ENCODE results near the gene NUDT9. TPM values are rescaled to one million over a fixed set of nuclear protein-coding genes. Genes with fewer than 3 reads are reported as not detected.
A peak's percentile ranks its signal among the peaks of the same experiment; 100 is the strongest.
"Not testable (repeated sequence)": the region's sequence is repeated elsewhere in the genome, so short reads cannot be mapped to it uniquely, and the experiment has no call there.

The NUDT9 gene
- 10 to 100 TPM; 15.5 to 17.2 TPM for total RNA-seq

- DNase-seq (ENCODE audit: low spot score), result peak; percentile 86
- ATAC-seq (ENCODE audit: insufficient number of reproducible peaks, low FRiP score, low read depth), result peak; percentile 93
- Histone ChIP-seq H3K36me3 (no peaks in the 10 kb centered on the region), H3K27me3 (replicated peaks; ENCODE audit: insufficient read depth) (no peaks in the 10 kb centered on the region), H3K4me1 (ENCODE audit: control insufficient read depth in 1 of 2, low read depth in 2 of 2) (peaks cover 12 to 36% of the 10 kb centered on the region in 2 donors), H3K27ac (peak within 1 kb of the TSS; percentile 71 to 86), H3K9me3 (no peaks in the 10 kb centered on the region), H3K4me3 (peak within 1 kb of the TSS; percentile 83)
- TF ChIP-seq CTCF (IDR thresholded peaks at IDR 0.05), result no peak
Observed at GRCh38 chr4:87422104-87423052, at the start of gene NUDT9. Gene NUDT9 (plus strand): TSS chr4:87422573. CDS start chr4:87422906, 333 bp downstream.

DNA sequence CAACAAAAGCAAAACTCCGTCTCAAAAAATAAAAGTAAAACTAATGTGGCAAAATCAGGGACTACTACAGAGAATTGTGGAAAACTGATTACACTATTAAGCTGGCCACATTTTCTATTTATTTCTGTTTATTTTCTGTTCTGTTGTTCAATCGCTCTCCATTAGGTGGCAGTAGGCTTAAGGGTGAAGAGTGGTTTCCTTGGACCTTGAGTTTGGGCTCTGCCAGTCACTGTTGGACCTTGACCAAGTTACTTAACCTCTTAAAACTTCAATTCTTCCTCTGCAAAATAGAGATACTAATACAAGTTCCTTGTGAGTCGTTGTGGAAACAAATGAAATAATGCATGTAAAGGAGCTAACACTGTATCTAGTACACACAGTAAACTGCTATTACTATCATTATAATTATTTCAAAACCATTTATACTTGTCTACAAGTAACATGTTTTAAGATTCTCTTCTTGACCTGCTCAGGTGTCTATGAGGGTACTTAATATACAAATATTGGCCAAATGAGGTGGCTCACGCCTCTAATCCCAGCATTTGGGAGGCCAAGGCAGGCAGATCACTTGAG, 46.6 kb upstream of the NUDT9 start:
- peaks cover 28% of the 10 kb centered on the region for H3K36me3 ChIP-seq
- peak; percentile 76 for ATAC-seq (ENCODE audit: insufficient number of reproducible peaks, low FRiP score, low read depth)
- no peaks in the 10 kb centered on the region for H3K4me1 ChIP-seq (ENCODE audit: control insufficient read depth in 1 of 2, low read depth in 2 of 2)
- no peak overlapping the region for H3K27ac ChIP-seq
- no peak overlapping the region for H3K4me3 ChIP-seq
- no peaks in the 10 kb centered on the region for H3K9me3 ChIP-seq
- no peaks in the 10 kb centered on the region for H3K27me3 ChIP-seq (replicated peaks; ENCODE audit: insufficient read depth)
- peak; percentile 74 for TF ChIP-seq CTCF (IDR thresholded peaks at IDR 0.05)
- no peak for DNase-seq (ENCODE audit: low spot score)

DNA sequence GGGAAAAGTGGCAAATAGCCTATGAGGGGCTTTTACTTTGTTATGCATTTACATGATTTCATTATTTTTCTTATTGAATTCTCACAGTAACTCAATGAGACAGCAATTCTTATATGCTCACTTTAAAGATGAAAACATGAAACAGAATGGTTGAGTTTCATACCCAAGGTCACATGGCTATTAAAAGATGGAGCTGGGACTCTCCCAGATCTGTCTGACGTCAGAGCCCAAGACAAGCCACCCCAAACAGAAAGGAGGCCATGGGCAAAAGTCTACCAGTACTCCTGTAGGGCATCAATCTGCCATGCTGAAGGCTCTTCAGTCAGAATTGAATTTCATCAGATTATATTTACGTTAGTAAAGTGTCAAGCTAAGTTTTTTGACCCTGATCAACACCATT, 44.6 kb upstream of the NUDT9 start:
- ATAC-seq (ENCODE audit: insufficient number of reproducible peaks, low FRiP score, low read depth) (no peak), DNase-seq (ENCODE audit: low spot score) (no peak)
- peaks cover 0 to 3% of the 10 kb centered on the region in 2 donors for H3K4me1 ChIP-seq (ENCODE audit: control insufficient read depth in 1 of 2, low read depth in 2 of 2)
- H3K9me3 ChIP-seq, result no peaks in the 10 kb centered on the region
- no peaks in the 10 kb centered on the region for H3K27me3 ChIP-seq (replicated peaks; ENCODE audit: insufficient read depth)
- H3K27ac ChIP-seq, result no peak overlapping the region
- no peak for TF ChIP-seq CTCF (IDR thresholded peaks at IDR 0.05)
- peaks cover 11% of the 10 kb centered on the region for H3K36me3 ChIP-seq
- H3K4me3 ChIP-seq, result no peak overlapping the region

DNA sequence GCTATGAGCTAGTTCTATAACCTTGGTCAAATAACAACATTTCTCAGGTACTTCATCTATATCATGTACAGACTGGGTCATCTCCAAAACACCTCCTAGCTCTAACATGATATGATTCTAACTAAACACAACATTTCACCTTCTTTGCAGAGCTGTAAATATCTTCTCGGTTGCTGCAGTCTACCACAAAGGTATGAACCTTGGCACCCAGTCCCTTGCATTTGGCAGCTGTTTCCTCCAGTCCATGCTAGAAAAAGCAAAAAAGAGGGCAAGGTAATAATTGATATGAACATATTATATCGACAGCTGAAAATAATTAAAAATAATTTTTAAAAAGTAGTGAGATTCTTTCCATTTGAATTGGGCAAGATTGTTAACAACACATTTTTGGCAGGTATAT, 40.3 kb upstream of the NUDT9 start:
- peak overlapping the region in 1 of 2 donors; percentile 8 for H3K27ac ChIP-seq
- peaks cover 0 to 4% of the 10 kb centered on the region in 2 donors for H3K4me1 ChIP-seq (ENCODE audit: control insufficient read depth in 1 of 2, low read depth in 2 of 2)
- H3K36me3 ChIP-seq, result no peaks in the 10 kb centered on the region
- TF ChIP-seq CTCF (IDR thresholded peaks at IDR 0.05), result no peak
- no peaks in the 10 kb centered on the region for H3K9me3 ChIP-seq
- no peak for DNase-seq (ENCODE audit: low spot score)
- no peak overlapping the region for H3K4me3 ChIP-seq
- ATAC-seq (ENCODE audit: insufficient number of reproducible peaks, low FRiP score, low read depth), result no peak
- H3K27me3 ChIP-seq (replicated peaks; ENCODE audit: insufficient read depth), result no peaks in the 10 kb centered on the region

DNA sequence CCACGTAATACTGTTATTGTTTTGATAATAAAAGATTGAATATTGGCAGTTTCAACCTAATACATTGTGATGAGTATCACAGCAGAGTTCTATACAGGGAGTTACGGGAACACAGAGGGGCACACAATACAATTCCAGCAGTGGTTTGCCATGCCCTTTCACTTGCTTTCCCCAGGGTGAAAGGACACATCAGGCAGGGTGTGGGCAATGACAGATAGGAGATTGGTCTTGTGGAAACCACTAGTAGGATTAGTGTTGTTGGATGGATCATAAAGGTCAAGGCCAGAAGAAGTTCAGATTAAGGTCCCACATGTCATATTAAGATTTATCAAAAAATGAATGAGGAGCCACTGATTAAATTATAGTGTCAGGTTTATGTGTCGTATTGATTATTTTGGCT, 39.4 kb upstream of the NUDT9 start:
- Histone ChIP-seq H3K36me3 (no peaks in the 10 kb centered on the region), H3K27me3 (replicated peaks; ENCODE audit: insufficient read depth) (no peaks in the 10 kb centered on the region), H3K4me3 (no peak overlapping the region), H3K4me1 (ENCODE audit: control insufficient read depth in 1 of 2, low read depth in 2 of 2) (peaks cover 0 to 4% of the 10 kb centered on the region in 2 donors), H3K27ac (no peak overlapping the region), H3K9me3 (no peaks in the 10 kb centered on the region)
- ATAC-seq (ENCODE audit: insufficient number of reproducible peaks, low FRiP score, low read depth) (no peak), DNase-seq (ENCODE audit: low spot score) (no peak)
- no peak for TF ChIP-seq CTCF (IDR thresholded peaks at IDR 0.05)

GRCh38 chr4:87384466-87385132, 37.8 kb upstream of the NUDT9 start:
- not testable (repeated sequence) for DNase-seq (ENCODE audit: low spot score); H3K4me1 ChIP-seq (ENCODE audit: control insufficient read depth in 1 of 2, low read depth in 2 of 2); H3K27ac ChIP-seq; ATAC-seq (ENCODE audit: insufficient number of reproducible peaks, low FRiP score, low read depth); H3K4me3 ChIP-seq; H3K36me3 ChIP-seq; H3K27me3 ChIP-seq (replicated peaks; ENCODE audit: insufficient read depth); H3K9me3 ChIP-seq
